Esophagus muscularis mucosa (tissue), 4 donors: ENCODE measurements around the gene VHLL. TPM values are rescaled to one million over a fixed set of nuclear protein-coding genes. Genes with fewer than 3 reads are reported as not detected.
A peak's percentile ranks its signal among the peaks of the same experiment; 100 is the strongest.

ENCODE experiments used
- DNase-seq: peaks from one replicate; pipeline ENCODE4 v3.0.0-alpha.2; 2017; ENCODE audit errors: extremely low spot score
- H3K27ac ChIP-seq, 4 donors: fragments of 200-600 bp; sonication (generic); replicated peaks in 1 of 4; 1 replicate in 3 of 4; 2 replicates in 1 of 4; pipeline ENCODE4 v1.5.1; 2016 to 2019; ENCODE audit warnings: mild to moderate bottlenecking in 1 of 4
- H3K27me3 ChIP-seq, 4 donors: fragments of 200-600 bp; sonication (generic); one replicate each; pipeline versions ENCODE4 v1.5.1 to v1.6.0; 2016 to 2019
- H3K36me3 ChIP-seq, 4 donors: fragments of 200-600 bp; sonication (generic); one replicate each; pipeline ENCODE4 v1.5.1; 2016 to 2019
- H3K4me1 ChIP-seq, 4 donors: fragments of 200-600 bp; sonication (generic); one replicate each; pipeline ENCODE4 v1.5.1; 2016 to 2019
- H3K4me3 ChIP-seq, 4 donors: fragments of 200-600 bp; sonication (generic); 1 replicate in 2 of 4; 2 replicates in 2 of 4; pipeline ENCODE4 v1.5.1; 2016 to 2019; ENCODE audit warnings: mild to moderate bottlenecking in 4 of 4, moderate library complexity in 1 of 4
- H3K9me3 ChIP-seq, 4 donors: fragments of 200-600 bp; sonication (generic); 1 replicate in 3 of 4; 2 replicates in 1 of 4; pipeline ENCODE4 v1.5.1; 2016 to 2019
- CTCF ChIP-seq, 3 experiments: fragments of 200-600 bp in 2 of 3; fragments of 450-650 bp in 1 of 3; sonication (generic) in 2 of 3; IDR thresholded peaks; one replicate each; pipeline ENCODE4 v1.5.1; 2017 to 2019; ENCODE audit warnings: antibody characterized with exemption in 3 of 3, mild to moderate bottlenecking in 2 of 3, moderate library complexity in 1 of 3
- EP300 ChIP-seq: sonication (generic); formaldehyde crosslinking; IDR thresholded peaks from one replicate; pipeline ENCODE4 v1.6.1; 2017; ENCODE audit warnings: antibody characterized with exemption
- POLR2A ChIP-seq: fragments of 450-650 bp; IDR thresholded peaks from one replicate; pipeline ENCODE4 v1.6.1; 2017; ENCODE audit warnings: antibody characterized with exemption, moderate library complexity, mild to moderate bottlenecking, low read depth
- POLR2AphosphoS5 ChIP-seq, 2 donors: sonication (generic); formaldehyde crosslinking; IDR thresholded peaks; one replicate each; pipeline ENCODE4 v1.6.1; 2017; ENCODE audit warnings: antibody characterized with exemption in 2 of 2
- WGBS: methylation state at CpG from one replicate; pipeline ENCODE4 v1.1.5; 2018; 5-methylcytosine and 5-hydroxymethylcytosine counted together
- intact Hi-C: fragments of 100-400 bp; cut with DNase I; formaldehyde crosslinking; loops from one replicate; pipeline ENCODE4 v1.15.1; 2023
- total RNA-seq, 4 donors: library from RNA; depleted of rRNA; stranded (reverse); fragments of >200 nt; gene quantifications; one replicate each; pipeline versions ENCODE4 v1.1.0 to v1.2.1, GENCODE V29; 2016

The VHLL gene
- total RNA-seq, 4 donors from 2014 or later: not detected

- no peak for TF ChIP-seq EP300
- TF ChIP-seq POLR2AphosphoS5 (IDR thresholded peaks at IDR 0.05): no peak
- TF ChIP-seq CTCF (IDR thresholded peaks at IDR 0.05): no peak
- TF ChIP-seq POLR2A: no peak
- WGBS: 86% methylated on average over 9 of the region's 9 CpGs
- intact Hi-C loops: no loop called here
- Histone ChIP-seq H3K4me3 (no peak overlapping the region), H3K27ac (no peak overlapping the region), H3K4me1 (peaks cover 12 to 57% (median 42%) of the 10 kb centered on the region in 4 donors), H3K9me3 (no peaks in the 10 kb centered on the region), H3K36me3 (peaks cover 0 to 25% (median 8%) of the 10 kb centered on the region in 4 donors), H3K27me3 (no peaks in the 10 kb centered on the region)
- DNase-seq: no peak
Observed at GRCh38 chr1:156293895-156294294, 5.2 kb downstream of the VHLL start.

- no peak for DNase-seq
- 92% methylated on average over 6 of the region's 8 CpGs for WGBS
- Histone ChIP-seq H3K4me1 (peaks cover 12 to 57% (median 42%) of the 10 kb centered on the region in 4 donors), H3K36me3 (peaks cover 0 to 26% (median 13%) of the 10 kb centered on the region in 4 donors), H3K4me3 (no peak overlapping the region), H3K9me3 (no peaks in the 10 kb centered on the region), H3K27me3 (no peaks in the 10 kb centered on the region), H3K27ac (no peak overlapping the region)
- no peak for TF ChIP-seq CTCF (IDR thresholded peaks at IDR 0.05)
- no peak for TF ChIP-seq EP300
- TF ChIP-seq POLR2AphosphoS5 (IDR thresholded peaks at IDR 0.05): no peak
- TF ChIP-seq POLR2A: no peak
- intact Hi-C loops: no loop called here
Observed at GRCh38 chr1:156293098-156293434, 6.0 kb downstream of the VHLL start.

- H3K27me3 ChIP-seq: no peaks in the 10 kb centered on the region
- H3K4me1 ChIP-seq: peaks cover 12 to 57% (median 42%) of the 10 kb centered on the region in 4 donors
- H3K4me3 ChIP-seq: peak overlapping the region; percentile 48 to 62 (median 58)
- TF ChIP-seq CTCF (IDR thresholded peaks at IDR 0.05): no peak
- TF ChIP-seq POLR2A: no peak
- no peak for TF ChIP-seq EP300
- peak; percentile 71 to 80 for TF ChIP-seq POLR2AphosphoS5 (IDR thresholded peaks at IDR 0.05)
- 13% methylated on average over 35 of the region's 37 CpGs for WGBS
- peak; percentile 96 for DNase-seq
- H3K27ac ChIP-seq: peak overlapping the region; percentile 81 to 89 (median 85)
- intact Hi-C loops: no loop called here
- no peaks in the 10 kb centered on the region for H3K9me3 ChIP-seq
- H3K36me3 ChIP-seq: peaks cover 0 to 29% (median 15%) of the 10 kb centered on the region in 4 donors
Observed at GRCh38 chr1:156291226-156292061, 7.7 kb downstream of the VHLL start.

GRCh38 chr1:156289857-156290256 is 9.2 kb downstream of the VHLL start:
- DNase-seq: no peak
- intact Hi-C loops: no loop called here
- Histone ChIP-seq H3K27me3 (no peaks in the 10 kb centered on the region), H3K9me3 (no peaks in the 10 kb centered on the region), H3K4me1 (peaks cover 3 to 46% (median 32%) of the 10 kb centered on the region in 4 donors), H3K4me3 (no peak overlapping the region), H3K27ac (no peak overlapping the region), H3K36me3 (peaks cover 0 to 40% (median 18%) of the 10 kb centered on the region in 4 donors)
- TF ChIP-seq CTCF (IDR thresholded peaks at IDR 0.05) (no peak), POLR2AphosphoS5 (IDR thresholded peaks at IDR 0.05) (no peak), EP300 (no peak), POLR2A (no peak)
